ENCODE results near the gene ALDH16A1.

ALDH16A1 gene

GRCh38 chr19:49434907-49435583 lies 18.0 kb upstream of the ALDH16A1 start:
- H3K27me3 ChIP-seq (ENCODE audit: insufficient read depth, poor library complexity, severe bottlenecking), result peaks cover 48% of the 10 kb centered on the region
- TF ChIP-seq GABPA (IDR thresholded peaks at IDR 0.05; ENCODE audit: low read depth) (no peak), SPI1 (IDR thresholded peaks at IDR 0.05; ENCODE audit: borderline replicate concordance, low read depth) (no peak), POLR2AphosphoS5 (IDR thresholded peaks at IDR 0.05; ENCODE audit: low read depth) (no peak), REST (IDR thresholded peaks at IDR 0.05; ENCODE audit: insufficient replicate concordance, low read depth) (no peak)
- TF ChIP-seq, protein P1, sequence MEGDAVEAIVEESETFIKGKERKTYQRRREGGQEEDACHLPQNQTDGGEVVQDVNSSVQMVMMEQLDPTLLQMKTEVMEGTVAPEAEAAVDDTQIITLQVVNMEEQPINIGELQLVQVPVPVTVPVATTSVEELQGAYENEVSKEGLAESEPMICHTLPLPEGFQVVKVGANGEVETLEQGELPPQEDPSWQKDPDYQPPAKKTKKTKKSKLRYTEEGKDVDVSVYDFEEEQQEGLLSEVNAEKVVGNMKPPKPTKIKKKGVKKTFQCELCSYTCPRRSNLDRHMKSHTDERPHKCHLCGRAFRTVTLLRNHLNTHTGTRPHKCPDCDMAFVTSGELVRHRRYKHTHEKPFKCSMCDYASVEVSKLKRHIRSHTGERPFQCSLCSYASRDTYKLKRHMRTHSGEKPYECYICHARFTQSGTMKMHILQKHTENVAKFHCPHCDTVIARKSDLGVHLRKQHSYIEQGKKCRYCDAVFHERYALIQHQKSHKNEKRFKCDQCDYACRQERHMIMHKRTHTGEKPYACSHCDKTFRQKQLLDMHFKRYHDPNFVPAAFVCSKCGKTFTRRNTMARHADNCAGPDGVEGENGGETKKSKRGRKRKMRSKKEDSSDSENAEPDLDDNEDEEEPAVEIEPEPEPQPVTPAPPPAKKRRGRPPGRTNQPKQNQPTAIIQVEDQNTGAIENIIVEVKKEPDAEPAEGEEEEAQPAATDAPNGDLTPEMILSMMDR (IDR thresholded peaks at IDR 0.05; ENCODE audit: insufficient read depth, low read length), result no peak
- H3K4me3 ChIP-seq (replicated peaks; ENCODE audit: insufficient read depth, low read length), result no peak overlapping the region
- H3K27ac ChIP-seq (replicated peaks), result no peak overlapping the region
- DNase-seq (ENCODE audit: low read depth in 1 of 2, low spot score in 1 of 2), result no peak

GRCh38 chr19:49435670-49436069 lies 17.4 kb upstream of the ALDH16A1 start:
- no peak for TF ChIP-seq GABPA (IDR thresholded peaks at IDR 0.05; ENCODE audit: low read depth)
- TF ChIP-seq SPI1 (IDR thresholded peaks at IDR 0.05; ENCODE audit: borderline replicate concordance, low read depth), result no peak
- TF ChIP-seq POLR2AphosphoS5 (IDR thresholded peaks at IDR 0.05; ENCODE audit: low read depth), result no peak
- TF ChIP-seq, protein P1 (IDR thresholded peaks at IDR 0.05; ENCODE audit: insufficient read depth, low read length), result no peak
- TF ChIP-seq REST (IDR thresholded peaks at IDR 0.05; ENCODE audit: insufficient replicate concordance, low read depth), result no peak
- Histone ChIP-seq H3K27me3 (ENCODE audit: insufficient read depth, poor library complexity, severe bottlenecking) (peaks cover 51% of the 10 kb centered on the region), H3K27ac (replicated peaks) (no peak overlapping the region), H3K4me3 (replicated peaks; ENCODE audit: insufficient read depth, low read length) (no peak overlapping the region)
- no peak for DNase-seq (ENCODE audit: low read depth in 1 of 2, low spot score in 1 of 2)

DNA sequence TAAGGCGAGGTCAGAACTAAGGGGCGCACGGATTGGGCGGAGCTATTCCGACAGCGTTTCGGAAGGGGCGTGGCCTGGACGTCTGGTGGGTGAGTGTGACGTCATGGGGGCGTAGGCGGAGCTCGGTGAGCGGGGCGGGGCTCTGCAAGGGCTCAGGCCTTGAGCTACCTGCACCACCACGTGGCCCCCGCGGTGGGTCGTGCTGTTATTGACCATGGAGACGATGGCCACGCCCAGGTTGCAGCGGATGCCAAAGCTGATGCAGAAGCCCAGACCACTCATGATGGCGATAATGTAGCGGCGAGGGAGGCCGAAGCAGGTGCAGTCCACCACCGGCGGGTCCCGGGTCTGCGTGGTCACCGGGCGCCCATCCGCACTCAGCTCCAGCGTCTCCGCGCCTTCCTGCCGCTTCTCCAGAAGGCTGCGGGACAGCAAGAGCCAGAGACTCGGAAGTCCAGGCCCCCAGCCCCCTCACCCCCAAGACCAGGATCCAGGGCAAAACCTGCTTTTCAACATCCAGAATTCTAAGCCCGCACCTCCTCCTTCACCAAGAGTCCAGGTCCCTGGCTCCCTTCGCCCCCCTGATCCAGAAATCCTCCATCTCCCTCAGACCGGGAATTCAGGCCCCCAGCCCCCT lies 16.5 kb upstream of the ALDH16A1 start:
- Histone ChIP-seq H3K27ac (replicated peaks) (no peak overlapping the region), H3K27me3 (ENCODE audit: insufficient read depth, poor library complexity, severe bottlenecking) (peaks cover 50% of the 10 kb centered on the region), H3K4me3 (replicated peaks; ENCODE audit: insufficient read depth, low read length) (no peak overlapping the region)
- no peak for DNase-seq (ENCODE audit: low read depth in 1 of 2, low spot score in 1 of 2)
- TF ChIP-seq SPI1 (IDR thresholded peaks at IDR 0.05; ENCODE audit: borderline replicate concordance, low read depth) (no peak), REST (IDR thresholded peaks at IDR 0.05; ENCODE audit: insufficient replicate concordance, low read depth) (no peak), POLR2AphosphoS5 (IDR thresholded peaks at IDR 0.05; ENCODE audit: low read depth) (no peak), GABPA (IDR thresholded peaks at IDR 0.05; ENCODE audit: low read depth) (no peak)
- TF ChIP-seq, protein P1 (IDR thresholded peaks at IDR 0.05; ENCODE audit: insufficient read depth, low read length), result no peak

Measured in HL-60 (cell line).